CD4-positive, alpha-beta T cell treated with Interleukin-17A for 1 hour (primary cell): ENCODE measurements around the gene BCDIN3D.
"Not testable (repeated sequence)": the region's sequence is repeated elsewhere in the genome, so short reads cannot be mapped to it uniquely, and the experiment has no call there.

Experiments
- DNase-seq: peaks from one replicate; pipeline ENCODE4 v3.0.0-alpha.2; 2020

The BCDIN3D gene

DNA sequence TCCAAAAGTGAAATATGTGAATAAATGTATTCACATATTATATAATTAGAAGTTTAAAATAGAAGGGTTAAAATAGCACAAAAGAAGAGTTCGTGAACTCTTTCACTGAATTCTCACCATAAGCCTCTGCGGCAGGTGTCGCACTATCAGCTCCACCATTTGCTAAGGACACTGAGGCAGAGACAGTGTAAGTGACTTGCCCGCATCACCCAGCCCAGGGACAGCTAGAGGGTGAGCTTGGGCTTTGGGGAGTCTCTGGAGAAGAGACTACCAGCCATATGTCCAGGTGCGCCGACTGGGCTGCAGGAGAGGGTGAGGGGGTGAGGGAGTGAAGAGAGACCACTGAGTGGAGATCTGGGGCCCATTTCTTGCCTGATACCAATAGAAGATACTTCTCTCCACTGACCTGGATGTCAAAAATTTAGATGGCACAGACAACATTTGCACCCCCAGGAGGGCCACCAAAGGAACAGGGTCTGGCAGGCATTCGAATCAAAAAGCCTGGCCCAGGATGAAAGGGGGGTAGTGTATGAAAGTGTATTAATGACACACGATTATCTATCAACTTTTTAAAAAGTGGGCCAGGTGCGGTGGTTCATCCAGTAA, 32.3 kb upstream of the BCDIN3D start:
- no peak for DNase-seq

DNA sequence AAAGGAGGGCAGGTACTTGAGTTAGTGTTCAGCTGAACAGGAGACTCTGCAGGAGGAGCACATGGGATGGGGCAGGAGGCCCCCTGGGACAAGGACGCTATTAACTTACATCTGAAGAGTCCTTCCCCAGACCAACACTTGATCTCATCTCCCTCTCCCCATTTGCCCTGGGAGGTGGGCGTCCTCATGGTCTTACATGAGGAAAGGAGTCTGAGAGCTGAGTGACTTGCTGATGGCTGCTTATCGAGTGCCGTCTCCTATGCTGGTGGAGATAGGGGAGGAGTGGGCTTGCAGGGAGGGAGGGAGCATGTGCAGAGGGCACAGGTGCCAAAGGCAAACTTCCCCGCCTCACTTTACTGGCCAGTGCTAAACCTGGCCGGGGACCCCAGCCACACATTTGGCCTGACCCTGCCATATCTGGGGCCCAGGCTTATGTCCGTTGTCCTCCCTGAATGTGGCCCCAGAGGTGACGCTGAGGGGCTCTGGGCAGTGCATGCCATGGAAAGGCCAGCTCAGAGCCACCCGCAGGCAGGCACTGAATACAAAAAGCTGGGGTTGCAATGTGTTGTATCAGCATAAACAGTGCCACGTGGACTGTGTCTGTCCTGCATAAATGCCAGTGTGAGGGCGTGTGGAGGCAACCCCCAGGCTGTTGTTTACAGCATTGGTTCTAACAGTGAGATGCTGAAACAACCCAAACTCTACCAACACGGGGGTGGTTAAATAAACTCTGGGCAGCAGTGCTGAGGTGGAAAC, 31.4 kb upstream of the BCDIN3D start:
- DNase-seq, result no peak

DNA sequence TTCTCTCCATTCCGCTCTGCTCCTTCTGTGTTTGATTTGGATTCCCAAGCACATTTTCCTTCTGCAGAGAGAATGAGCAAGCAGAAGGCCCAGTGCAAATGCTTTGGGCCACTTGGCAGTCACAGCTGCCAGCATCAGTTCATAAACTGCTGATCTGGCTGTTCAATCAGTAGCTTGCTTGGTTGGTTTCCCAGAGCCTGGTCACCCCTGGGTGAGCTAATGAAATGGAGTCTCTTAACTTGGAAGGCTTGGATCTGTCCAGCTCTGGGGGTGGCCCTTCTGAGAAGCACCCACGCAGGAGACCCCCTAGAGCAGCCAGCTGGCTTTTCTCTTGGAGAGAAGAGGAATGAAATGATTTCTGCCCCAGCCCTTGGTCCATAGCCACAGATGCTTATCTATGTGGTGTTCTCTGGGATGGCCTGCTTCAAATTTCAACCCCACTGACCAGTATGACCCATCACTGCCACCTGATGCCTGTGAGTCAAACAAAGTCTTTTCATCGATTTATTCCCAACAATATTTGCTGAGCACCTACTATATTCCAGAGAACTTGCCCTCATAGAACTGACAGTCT, 30.5 kb upstream of the BCDIN3D start:
- no peak for DNase-seq

DNA sequence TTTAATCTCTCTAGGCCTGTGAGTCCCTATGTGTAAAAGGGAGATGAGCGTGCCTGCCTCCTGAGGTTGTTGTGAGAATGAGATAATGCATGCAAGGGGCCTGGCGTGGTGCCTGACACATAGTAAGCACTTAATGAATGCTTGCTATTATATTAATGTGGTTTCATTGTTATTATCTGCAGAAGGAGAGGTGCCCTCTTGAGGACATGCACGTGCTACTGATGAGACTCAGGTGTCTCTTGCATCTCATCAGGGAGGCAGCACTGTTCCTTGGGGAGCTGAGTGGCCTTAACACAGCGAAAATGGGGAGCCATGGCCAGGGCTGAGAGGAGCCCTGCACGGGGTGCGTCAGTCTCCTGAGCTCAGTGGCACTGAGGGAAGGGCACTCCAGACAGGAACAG, 29.9 kb upstream of the BCDIN3D start:
- DNase-seq, result no peak

DNA sequence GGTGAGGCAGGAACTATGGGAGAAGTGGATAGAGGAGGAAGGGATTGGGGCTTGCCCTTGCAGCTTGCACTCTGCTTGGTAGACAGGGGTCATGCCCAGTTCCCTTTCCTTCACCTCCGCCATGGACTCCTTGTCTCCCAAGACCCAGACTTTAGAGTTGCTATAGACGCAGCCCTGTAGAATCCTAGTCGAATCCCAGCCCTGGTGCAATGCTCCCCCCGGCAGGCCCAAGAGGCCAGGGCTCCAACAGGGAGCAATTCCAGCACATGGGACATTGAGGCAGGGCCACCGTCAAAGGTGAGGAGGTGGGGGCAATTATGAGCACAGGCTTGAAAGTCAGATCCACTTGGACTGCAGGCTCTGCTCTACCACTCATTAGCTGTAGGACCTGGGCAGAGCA, 29.5 kb upstream of the BCDIN3D start:
- no peak for DNase-seq

DNA sequence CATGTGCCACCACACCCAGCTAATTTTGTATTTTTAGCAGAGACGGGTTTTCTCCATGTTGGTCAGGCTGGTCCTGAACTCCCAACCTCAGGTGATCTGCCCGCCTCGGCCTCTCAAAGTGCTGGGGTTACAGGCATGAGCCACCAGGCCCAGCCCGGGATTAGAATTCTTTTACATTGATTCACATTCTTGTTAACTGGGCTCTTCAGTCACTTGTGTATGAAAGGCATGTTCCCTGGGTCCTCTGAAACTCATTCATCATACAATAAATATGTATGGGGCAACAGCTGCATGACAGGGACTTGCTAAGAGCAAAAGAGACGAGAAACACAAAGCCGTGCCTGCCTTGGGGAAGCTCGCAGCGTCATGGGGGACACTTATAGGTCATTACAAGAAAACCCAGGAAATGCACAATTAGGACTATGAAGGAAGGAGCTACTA, 28.9 kb upstream of the BCDIN3D start:
- DNase-seq, result not testable (repeated sequence)

DNA sequence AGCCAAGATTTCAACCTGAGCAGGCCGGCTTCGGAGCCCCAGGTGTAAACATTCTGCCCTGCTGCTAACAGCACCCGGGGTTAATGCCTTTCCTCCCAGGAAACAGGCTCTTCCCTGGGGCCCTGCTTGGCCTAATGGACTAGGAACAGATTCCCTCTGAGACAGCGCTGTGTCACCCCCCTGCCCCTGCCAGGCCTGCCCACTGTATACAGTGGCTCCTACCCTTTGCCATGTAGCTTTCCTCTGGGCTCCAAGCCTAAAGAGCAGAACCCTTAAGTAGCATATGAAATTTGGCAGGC, 28.3 kb upstream of the BCDIN3D start:
- no peak for DNase-seq

DNA sequence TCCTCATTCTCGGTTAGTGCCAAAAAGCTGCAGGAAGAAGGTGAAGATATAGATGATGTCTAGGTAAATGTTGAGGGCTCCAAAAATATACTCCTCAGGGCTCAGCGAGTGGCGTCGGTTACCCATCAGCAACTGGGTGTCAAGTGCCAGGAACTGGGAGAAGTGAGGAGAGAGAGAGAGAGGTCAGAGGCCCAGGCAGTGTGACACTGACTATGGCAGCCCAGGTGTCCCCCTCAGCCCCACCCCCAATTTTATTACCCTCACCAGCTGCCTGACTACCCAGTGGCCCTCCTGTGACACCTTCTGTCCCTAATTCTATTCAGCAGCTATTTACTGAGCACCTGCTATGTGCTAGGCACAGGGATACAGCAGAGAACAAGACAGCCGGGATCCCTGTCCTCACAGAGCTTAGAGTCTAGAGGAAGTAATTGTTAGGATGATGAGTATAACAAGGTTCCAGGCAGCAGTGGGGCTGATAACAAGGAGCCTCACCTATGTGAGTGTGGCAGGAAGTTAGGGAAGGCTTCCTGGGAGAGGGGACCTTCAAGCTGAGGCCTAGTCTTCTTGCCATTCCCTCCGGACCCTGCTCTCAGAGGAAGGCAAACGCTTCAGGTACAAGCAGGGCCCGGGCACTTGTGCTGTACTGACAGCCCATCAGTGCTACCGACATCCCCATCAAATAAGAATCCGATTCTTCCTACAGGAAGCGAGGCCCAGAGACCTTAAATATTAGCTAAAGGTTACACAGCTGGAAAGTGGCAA, 27.8 kb upstream of the BCDIN3D start:
- DNase-seq, result no peak

DNA sequence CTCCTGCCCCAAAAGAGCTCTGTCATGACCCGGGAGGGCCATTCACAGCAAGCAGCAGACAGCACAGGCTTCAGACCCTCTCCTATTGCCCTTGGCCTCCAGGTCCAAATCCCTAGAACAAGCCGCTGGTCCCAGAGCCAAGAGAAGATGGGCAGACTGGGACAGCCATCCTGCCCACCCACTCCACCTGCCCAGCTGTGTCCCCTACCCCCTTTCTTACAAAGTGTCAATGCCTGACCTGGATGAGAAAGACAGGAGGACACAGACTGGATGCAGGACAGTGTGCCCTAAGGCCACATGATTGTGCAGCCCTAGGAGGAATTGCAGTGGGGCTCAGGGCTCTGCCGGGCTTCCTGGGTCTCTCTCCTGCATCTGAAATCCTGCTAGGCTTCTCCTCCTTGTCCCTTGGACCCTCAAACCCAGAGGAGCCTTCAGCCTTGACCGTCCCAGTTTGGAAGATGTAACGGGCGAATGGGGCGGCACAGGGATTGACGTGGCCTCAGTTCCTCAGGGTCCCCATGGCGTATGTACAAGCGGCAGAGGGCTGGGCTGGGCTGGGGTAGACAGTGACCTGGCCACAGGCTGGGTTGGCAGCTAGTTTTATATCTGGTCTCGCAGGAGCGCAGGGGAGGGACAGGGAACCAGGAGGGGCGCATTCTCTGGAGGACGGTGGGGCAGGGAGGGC, 27.1 kb upstream of the BCDIN3D start:
- DNase-seq, result no peak

DNA sequence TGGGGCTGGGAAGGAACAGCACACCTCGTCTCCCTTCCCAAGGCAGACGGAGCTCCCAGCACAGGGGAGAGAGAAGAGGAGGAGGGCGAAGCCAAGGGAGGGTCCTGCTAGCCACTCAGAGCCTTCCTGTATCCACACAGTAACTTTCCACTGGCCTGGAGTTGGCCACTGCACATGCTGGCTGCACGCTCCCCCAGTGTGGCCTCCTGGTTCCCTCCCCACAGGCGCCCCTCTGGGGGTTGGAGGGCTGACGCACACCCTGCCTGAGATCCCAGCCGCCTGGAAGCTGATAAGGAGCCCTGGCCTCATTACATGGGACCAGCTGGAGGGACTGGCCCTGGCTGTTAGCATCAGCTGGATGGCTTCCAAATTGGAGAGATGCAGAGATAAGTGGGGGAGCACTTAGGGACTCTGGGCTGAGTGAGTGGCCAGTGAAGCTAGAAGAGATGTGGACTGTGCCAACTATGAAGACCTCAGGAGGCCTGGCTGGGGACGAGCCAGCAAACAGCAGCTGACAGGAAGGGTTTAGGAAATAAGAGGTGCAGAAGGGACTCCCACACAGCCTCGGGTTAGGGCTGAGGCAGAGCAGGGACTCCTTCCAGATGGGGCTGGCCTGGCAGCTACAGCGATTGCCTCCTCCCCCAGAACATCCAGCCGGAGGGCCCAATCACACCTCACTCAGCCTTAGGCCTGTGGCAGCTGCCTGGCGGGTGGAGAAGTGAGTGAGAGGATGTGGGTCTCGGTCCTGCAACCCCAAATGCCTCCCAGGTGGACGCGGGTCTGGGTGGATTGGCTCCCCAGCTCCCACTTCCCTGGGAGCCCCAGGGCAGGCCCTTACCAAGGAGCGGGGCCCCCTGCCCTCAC, 26.3 kb upstream of the BCDIN3D start:
- DNase-seq, result no peak

DNA sequence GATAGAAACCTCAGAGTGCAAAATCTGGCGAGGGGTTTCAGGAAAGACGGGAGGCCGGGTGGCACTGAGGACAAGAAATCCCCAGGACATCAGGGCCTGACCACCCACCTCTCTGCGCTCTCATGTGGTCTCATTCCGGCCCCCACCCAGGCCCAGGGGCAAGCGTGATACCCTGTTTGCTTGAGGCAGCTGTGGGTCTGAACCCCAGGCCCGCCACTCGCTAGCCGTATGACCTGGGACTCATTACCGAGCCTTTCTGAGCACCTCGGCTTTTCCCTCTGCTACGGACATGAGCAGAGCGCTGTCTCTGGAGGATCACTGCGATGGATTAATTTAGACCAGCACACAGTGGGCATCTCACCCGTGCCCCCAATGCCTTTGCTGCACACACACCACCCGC, 25.5 kb upstream of the BCDIN3D start:
- DNase-seq, result no peak

DNA sequence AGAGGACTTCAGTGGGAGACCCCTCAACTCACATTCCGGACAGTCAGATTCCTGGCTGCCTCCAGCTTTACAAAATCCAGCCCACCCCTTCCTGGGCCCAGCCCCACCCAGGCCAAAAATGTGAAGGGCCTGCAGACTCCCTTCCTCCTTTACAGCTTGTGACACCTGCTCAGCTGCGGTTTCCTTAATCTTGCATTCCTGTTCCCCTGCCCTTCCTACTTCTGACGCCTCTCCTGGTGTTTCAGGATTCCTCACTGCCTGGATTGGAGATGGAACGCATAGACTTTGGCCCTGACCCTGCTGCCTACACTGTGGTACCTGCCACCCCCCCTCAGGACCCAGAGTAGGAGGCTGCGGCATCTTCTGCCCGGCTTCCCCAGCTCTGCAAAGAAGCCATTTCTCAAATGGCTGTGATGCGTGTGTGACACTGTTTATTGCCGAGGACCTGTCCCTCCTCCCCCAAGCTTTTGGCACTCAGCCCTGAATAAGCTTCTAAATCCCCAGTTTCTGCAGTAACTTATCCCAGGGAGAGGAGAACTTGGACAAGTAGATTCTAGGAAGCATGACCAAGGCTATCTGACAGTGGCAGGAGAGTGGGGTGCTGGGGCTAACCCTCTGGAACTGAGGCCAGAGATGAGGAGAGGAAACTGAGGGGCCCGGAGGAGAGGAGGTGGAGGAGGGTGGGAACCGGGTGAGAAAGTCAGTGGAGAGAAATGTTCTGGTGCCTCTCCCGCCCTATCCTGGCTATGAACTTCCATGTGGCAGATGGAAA, 24.9 kb upstream of the BCDIN3D start:
- DNase-seq, result no peak

DNA sequence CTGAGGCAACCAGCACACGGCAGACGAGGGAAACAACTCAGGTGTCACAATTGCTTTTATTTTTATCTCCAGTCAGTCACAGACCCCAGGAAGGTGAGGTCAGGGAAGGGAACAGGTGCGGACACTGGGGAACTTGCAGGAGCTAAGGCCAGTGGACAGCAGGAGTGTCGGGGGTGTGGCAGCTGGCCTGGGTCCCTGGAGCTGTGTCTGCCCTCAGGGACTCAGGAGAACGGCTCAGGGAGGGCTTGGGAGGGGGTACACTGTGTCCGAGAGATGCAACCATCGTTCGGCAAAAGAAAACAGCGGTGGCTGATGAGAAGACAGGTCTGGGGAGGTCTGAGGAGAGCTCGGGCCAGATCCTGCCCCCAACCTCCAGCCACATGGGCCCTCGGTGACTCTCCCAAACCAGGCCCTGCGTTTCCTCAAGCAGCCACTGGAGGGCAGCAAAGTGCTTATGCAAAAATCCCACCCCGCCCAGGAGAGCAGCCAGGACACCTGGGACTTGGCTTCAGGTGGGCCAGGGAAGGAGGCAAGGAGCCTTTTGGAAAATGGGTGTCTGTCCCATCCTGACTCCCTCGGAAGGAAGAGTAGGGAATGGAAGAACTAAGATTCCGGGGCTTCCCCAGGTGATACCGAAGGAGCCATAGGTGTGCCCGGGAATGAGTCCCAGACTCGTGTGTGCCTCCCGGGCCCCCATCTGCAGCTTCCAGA, 24.1 kb upstream of the BCDIN3D start:
- DNase-seq, result peak; percentile 76

DNA sequence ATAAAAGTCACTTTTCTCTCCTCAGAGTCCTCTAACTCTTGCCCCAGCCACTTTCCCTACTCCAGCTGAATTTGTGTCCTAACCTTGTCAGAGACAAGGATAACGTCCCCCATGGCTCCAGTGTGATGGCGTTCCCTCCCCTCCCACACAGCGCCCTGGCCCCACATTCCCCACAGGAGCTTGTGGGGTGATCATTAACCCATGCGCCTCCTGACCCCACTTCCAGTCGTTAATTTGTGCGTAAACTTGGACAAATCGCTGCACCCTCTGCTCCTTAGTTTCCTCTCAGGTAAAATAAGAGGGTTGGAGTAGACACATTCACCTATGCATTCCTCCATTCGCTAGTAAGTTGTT, 22.9 kb upstream of the BCDIN3D start:
- DNase-seq, result no peak

DNA sequence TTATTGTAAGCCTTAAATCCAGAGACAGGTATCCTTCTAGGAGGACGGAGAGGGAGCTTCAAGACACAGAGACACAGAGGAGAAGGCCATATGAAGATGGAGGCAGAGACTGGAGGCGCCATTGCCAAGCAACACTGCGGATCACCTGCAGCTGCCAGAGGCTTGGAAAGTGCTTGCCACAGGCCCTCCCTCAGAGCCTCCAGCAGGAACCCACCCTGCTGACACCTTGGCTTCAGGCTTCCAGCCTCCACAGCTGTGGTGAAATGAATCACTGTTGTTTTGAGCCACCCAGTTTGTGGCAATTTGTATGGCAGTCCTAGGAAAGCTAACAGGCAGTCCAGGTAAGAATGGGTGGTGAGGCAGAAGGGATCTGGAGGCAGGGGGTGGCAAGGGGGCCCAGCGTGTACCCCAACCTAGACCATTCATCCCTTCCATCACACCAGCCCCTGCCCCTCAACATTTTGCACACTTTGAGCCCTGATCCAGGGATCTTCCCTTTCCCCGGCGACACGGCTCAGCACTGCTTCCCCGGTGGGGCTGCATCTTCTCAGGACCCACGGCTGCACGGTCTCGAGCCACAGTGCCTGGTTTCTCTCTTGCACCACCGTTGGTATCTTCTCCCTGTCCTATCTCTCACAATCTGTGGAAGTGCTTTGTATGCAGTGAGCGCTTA, 22.3 kb upstream of the BCDIN3D start:
- no peak for DNase-seq

DNA sequence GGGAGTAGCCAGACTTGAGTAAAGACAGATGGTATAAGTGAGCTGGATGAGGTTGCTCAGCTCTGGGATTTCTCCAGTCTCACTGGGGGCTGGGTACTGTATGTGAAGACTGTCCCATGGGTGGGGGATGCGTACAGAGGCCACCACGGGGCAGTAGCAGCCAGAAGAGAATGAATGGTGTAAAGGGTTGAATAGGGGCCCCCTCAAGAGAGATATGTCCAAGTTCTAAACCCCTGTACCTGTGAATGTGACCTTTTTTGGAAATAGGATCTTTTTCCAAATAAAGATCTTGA, 21.8 kb upstream of the BCDIN3D start:
- DNase-seq, result no peak

DNA sequence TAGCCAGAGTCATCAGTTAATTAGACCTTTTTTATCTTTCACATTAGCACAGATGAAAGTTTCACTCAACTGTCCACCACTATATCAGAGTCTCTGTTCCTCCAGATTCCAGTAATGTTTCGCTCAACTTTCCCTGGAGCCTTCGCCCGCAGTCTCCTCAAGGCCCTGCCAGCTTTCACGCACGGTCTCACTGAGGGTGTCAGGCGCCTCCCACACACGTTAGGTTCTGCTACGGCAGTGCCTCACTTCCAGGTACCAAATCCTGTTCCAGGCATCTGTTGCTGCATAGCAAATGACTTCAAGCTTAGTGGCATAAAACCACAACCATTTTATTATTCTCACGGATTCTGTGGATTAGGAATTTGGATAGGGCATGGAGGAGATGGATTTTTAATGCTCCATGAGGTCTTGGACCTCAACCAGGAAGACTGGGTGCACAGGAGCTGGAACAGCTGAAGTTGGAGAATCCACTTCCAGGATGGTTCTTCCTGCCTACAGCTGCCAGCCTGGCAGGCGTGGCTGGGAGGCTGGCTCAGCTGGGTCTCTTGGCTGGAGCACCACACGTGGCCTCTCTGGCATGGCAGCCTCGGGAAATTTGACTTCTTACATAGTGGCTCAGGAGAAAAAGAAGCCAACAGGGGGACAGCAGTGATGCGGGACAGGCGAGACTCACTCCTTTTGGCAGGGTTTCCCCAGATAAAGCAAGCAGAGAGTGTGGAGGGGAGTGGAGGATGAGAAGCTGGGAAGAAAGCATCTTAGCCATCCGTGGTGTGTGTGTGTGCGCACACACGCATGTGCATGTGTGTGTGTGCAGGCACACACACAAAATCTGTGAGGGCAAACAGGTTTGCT, 21.3 kb upstream of the BCDIN3D start:
- DNase-seq, result no peak

DNA sequence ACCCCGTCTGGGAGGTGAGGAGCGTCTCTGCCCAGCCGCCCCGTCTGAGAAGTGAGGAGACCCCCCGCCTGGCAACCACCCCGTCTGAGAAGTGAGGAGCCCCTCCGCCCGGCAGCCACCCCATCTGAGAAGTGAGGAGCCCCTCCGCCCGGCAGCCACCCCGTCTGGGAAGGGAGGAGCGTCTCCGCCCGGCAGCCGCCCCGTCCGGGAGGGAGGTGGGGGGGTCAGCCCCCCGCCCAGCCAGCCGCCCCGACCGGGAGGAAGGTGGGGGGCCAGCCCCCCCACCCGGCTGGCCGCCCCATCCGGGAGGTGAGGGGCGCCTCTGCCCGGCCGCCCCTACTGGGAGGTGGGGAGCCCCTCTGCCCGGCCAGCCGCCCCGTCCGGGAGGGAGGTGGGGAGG, 18.0 kb upstream of the BCDIN3D start:
- not testable (repeated sequence) for DNase-seq

DNA sequence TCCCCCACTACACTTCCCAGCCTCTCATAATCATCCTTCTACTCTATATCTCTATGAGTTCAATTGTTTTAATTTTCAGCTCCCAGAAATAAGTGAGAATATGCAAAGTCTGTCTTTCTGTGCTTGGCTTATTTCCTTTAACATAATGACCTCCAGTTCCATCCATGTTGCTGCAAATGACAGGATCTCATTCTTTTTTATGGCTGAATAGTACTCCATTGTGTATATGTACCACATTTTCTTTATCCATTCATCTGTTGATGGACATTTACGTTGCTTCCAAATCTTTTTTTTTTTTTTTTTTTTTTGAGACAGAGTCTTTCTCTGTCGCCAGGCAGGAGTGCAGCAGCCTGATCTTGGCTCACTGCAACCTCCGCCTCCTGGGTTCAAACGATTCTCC, 13.0 kb upstream of the BCDIN3D start:
- DNase-seq, result not testable (repeated sequence)

DNA sequence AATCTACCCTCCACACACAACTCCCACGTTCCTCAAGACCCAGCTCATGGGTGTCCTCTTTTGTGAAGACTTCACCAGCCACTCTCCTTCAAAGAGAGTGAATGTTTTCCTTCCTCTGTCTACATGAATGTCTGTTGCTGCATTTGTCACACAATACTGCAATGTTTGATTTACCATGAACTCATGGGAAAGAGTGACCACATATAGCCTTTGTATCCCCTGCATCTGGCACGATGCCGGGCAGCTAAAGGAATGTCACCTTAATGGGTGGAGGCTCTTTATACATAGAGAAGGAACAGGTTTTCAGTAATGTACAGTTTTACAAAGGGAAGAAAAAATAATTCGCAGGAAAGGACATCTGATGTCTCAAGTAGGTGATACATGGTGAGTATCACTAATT, 12.1 kb upstream of the BCDIN3D start:
- no peak for DNase-seq
